ENCODE measurements around the gene DMPK. TPM values are rescaled to one million over a fixed set of nuclear protein-coding genes. Genes with fewer than 3 reads are reported as not detected.
"Not testable (repeated sequence)": the region's sequence is repeated elsewhere in the genome, so short reads cannot be mapped to it uniquely, and the experiment has no call there.

DMPK gene
- total RNA-seq, 2 experiments from 2014 or later, result 19.0 to 22.2 TPM

DNA sequence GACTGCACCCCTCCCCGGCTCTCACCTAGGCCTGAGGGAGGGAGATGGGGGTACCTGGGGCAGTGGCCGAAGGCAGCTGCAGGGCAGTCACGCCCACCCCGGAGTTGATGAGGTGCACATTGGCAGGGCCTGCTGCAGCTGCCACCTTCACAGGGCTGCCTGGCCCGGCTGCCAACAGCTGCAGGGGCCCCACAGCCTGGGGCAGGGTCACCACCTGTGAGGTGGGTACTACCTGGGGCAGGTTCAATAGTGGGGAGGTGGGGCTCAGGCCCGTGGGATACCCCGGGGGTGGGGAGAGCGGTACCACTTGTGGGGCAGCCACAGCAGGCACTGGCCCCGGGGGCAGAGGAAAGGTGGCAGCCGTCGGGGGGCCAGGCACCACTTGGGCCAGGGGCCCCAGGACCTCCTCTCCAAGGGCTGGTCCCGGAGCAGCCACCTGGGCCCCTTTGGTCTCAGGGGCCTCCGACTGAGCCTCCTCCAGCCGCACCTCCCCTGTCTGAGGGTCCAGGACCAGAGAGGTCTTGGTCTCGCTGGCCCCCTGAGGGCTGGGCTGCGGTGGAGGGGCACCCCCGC, 15.9 kb downstream of the DMPK start:
- CTCF ChIA-PET, result interaction anchor here (1.0 kb wide), 1 partner anchor 51 kb away, joined by 3 read pairs; no protein-coding TSS in a partner anchor
- POLR2A ChIA-PET, result no interaction called here

DNA sequence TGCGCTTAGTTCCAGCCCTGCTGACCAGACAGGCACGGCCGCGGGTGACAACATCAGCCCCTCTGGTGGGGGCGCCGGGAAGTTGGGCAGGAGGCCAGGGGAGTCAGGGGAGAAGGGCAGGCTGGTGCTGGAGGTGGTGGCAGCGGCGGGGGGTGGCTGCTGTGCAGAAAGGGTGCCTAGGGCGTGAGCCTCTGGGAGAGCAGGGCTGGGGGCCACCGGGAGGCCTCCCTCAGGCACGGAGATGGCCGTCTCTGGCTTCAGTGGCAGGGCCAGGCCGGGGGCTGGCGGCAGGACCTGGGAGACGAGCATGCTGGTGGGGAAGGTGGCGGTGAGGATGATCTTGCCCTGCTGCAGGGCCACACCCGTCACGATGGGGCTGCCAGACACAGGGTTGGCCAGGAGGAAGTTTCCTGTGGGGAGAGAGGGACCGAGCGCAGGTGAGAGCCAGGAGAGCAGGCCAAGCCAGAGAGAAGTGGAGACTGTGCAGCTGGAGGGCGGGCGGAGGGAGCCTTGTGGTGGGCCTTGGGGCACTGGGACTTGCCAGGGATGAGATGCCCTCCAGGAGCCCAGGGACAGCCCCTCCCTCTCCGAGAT, 16.5 kb downstream of the DMPK start:
- ChIA-PET POLR2A (no interaction called here), CTCF (no interaction called here)

DNA sequence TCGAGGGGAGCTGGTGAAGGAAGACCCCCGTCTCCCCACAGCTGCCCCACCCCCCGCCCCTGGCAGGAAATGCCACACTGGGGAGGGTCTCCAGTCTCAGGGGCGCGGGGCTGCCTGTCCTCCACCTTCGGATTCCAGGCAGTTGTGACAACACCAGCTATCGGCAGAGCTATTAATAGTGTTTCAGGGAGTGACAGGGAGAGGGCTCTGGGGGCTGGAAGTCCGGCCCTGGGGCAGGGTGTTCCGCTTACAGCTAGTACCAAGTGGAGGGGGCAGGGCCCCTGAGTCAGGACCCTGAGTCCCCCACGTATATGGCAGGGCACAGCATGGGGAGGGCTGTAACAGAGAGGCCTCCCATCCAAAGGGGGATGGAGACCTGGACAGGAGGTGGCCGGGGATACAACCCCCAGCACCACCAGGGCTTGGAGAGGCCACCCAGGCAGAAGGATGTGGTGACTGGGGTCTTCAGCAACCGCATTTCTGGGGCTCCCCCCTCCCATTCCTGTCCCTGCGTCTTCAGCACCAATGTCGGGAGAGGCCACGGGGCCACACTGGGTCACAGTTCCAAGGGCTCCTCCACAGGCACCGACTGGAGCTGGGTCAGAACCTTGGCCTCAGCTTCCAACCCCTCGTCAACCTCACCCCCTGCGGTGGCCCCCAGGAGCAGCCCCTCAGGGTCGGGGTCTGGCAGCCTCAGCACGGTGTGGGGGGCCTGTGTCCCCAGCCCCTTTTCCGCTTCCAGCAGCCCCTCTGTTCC, 17.2 kb downstream of the DMPK start:
- ChIA-PET CTCF (interaction anchor here (1.2 kb wide), 1 partner anchor 34 kb away, joined by 3 read pairs; no protein-coding TSS in a partner anchor), POLR2A (no interaction called here)

DNA sequence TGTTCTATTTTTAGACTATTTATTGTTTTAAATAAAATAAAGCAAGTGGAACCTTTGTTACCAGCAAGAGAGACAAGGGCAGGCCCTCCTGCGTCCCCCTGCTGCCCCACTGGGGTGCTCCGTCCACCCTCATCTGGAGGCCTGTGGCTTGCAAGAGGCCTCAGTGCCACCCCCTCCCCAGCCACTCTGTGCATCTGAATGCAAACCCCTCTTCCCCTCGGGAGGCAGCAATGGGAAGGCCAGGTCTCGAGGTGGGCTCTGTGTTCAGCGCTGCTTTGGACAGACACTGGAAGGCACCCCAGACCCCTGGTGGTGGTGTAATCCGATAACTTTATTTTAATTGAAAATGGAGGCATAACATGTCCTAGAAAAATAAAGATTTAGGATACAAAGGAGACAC, 17.8 kb downstream of the DMPK start:
- CTCF ChIA-PET, result interaction anchor here (1.2 kb wide), 1 partner anchor 35 kb away, joined by 3 read pairs; no protein-coding TSS in a partner anchor
- POLR2A ChIA-PET, result no interaction called here

DNA sequence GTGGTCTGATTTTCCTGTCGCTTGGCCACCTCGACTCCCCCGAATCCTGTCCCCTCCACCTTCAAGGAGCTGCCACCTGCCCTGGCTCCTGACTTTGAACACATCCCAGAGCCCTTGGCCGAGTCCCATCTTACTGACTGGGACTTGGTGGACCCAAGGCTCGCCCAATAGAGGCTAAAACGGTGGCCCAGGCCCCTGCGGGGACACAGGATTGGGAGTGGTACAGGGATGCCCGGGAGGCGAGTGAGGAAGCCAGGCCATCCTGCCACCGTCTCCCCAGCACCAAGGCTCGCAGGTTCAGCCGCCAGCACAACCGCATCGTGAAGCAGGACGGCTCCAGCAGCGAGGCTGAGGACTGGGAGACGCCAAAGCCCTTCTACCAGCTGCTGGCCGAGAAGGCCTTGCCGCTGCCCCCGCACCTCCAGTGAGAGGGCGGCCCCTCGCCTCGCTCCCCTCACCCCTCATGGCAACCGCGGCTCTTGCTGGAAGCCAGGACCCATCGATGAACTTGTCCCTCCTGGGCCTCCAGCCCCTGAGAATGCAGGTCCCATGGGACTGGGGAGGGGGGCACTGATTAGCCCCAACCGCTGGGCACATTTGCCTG, 18.5 kb downstream of the DMPK start:
- POLR2A ChIA-PET, result no interaction called here
- CTCF ChIA-PET, result interaction anchor here (1.2 kb wide), 1 partner anchor 35 kb away, joined by 3 read pairs; no protein-coding TSS in a partner anchor

DNA sequence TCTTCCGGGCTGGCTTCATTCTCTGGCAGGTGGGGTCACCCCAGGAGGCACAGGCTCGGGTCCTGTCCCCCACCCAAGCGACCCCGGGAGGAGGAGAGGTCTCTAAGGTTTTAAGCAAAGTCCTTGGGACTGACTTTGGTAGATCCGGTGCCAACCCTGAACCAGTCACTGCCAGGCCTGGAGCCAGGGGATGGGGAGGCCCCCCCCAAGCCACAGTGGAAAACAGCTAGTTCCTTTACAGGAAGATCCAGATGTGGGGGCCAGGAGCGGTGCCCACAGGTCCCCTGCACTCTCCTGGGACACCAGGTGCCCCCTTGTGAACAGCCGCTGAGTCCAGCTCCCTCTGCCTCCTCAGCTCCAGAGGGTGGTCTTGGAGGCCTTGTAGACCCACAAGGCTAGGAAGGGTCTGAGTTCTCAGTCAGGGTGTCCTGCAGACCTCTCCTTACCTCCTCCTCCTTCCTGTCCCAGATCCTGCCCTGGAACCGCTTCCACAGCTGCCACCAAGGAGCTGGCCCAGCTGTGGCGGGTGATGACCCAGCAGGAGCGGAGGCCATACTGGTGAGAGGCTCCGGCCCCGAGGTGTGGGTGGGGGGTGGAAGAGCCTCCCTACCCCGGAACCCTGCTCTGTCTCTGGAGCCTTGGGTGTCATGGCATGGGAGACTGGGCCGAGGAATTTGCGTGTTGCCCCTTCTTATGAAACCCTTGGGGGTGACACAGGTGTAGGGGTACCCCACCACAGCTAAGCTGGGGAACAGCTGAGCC, 19.2 kb downstream of the DMPK start:
- ChIA-PET CTCF (no interaction called here), POLR2A (no interaction called here)

DNA sequence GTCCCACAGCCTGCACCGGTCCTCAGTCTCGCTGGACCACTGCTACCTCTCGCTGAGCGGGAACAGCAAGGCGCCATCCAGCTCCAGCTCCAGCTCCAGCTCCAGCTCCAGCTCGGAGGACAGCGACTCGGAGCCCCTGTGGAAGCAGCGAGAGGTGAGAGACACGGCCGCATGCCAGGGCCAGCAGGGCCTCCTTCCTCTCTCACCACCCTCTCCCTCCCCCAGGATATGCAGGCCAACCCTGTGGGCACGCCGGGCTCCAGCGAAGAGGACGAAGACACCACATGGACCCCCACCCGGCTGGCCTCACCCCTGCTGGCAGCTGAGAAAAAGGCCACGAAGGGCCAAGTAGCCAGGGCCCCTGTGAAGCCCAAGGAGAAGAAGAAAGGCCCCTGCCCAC, 20.6 kb downstream of the DMPK start:
- ChIA-PET CTCF (no interaction called here), POLR2A (interaction anchor here (0.7 kb wide), 1 partner anchor 52 kb away, joined by 6 read pairs; no protein-coding TSS in a partner anchor)

DNA sequence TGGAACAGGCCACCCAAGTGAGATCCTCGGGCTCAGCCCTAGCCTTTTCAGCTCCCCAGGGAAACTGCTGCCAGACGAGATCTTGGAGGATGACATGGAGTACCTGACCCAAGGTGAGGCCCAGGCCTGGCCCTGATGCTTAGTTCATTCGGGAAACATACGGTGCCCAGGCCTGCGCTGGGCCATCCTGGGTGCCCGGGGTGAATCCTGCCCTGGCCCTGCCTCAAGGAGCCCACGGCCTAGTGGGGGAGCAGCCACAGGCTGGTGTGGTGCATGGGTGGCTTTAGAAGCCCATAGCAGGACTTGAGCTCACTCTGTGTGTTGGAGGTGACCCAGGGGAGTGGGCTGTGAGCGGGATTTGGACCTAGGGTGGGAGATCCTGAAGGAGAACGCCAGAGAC, 23.4 kb downstream of the DMPK start:
- CTCF ChIA-PET, result no interaction called here
- POLR2A ChIA-PET, result no interaction called here

DNA sequence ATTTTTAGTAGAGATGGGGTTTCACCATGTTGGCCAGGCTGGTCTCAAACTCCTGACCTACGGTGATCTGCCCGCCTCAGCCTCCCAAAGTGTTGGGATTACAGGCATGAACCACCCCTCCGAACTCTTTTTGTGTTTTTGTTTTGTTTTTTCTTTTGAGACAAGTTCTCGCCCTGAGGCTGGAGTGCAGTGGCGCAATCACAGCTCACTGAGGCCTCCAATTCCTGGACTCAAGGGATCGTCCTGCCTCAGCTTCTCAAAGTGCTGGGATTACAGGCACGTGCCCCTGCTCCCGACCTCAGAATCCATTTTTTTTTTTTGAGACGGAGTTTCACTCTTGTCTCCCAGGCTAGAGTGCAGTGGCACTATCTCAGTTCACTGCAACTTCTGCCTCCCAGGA, 24.6 kb downstream of the DMPK start:
- ChIA-PET POLR2A (no interaction called here), CTCF (interaction anchor here (1.1 kb wide), 1 partner anchor 12 kb away, joined by 3 read pairs; no protein-coding TSS in a partner anchor)

DNA sequence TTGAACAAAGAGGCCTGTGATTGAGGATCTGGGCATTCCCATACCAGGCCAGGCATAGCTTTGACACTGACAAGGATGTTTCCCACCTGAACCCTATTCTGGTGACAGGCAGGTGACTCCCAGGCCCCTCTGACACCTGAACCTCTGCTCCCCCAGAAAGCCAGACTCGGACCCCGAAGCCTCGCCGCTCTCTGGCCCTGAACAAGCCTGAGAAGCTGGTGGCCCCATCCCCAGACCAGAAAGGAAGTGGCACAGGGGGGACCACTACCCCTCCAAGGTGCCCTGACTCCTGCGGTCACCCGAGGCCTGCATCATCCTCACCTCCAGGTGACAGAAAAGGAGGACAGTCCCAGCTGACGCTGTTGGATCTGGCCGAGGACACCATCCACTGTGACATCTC, 28.0 kb downstream of the DMPK start:
- ChIA-PET CTCF (interaction anchor here (1.1 to 1.7 kb wide), 2 partner anchors 10 to 20 kb away, joined by 4 read pairs; no protein-coding TSS in a partner anchor), POLR2A (interaction anchor here (1.1 kb wide), 1 partner anchor 78 kb away, joined by 3 read pairs; no protein-coding TSS in a partner anchor)

DNA sequence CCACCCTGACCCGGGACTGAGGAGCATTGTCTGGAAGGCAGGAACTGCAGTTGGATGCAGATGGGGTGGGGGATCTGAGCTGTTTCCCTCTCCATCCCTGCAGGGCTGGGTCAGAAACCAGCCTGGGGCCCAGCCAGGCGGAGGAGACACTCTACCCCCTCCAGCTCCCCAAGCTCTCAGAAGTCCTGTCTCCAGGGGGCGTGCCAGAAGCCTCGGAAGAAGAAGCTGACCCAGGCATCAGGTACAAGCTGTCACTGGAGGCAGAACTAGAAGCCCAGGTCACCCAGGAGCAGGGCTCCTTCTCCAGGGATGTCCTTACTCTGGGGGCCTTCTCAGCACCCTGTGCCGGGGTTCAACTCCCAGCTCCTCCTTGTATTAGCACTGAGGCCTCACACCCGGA, 28.7 kb downstream of the DMPK start:
- CTCF ChIA-PET, result interaction anchor here (1.4 to 1.7 kb wide), 2 partner anchors 9 to 63 kb away, joined by 3 to 4 read pairs; no protein-coding TSS in a partner anchor
- POLR2A ChIA-PET, result interaction anchor here (1.1 kb wide), 1 partner anchor 79 kb away, joined by 3 read pairs; no protein-coding TSS in a partner anchor

DNA sequence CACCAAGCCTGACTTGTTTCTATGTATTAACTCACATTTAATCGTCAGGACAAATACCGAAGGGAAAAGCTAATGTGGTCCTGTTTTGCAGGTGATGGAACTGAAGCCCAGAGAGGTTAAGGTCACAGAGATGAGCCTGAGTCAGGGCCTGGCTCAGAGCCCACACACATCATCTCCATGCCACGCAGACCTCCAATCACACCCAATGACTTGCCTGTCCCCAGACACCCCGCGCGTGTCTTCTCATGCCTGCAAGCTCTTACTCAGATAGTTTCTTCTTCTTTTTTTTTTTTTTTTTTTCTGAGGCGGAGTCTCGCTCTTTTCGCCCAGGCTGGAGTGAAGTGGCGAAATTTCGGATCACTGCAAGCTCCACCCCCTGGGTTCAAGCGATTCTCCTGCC, 29.7 kb downstream of the DMPK start:
- CTCF ChIA-PET, result interaction anchor here (1.1 to 1.4 kb wide), 2 partner anchors 16 to 64 kb away, joined by 3 to 6 read pairs; partner anchors contain the start of gene SIX5
- POLR2A ChIA-PET, result interaction anchor here (0.6 kb wide), 2 partner anchors 23 to 685 kb away, joined by 4 read pairs; no protein-coding TSS in a partner anchor

DNA sequence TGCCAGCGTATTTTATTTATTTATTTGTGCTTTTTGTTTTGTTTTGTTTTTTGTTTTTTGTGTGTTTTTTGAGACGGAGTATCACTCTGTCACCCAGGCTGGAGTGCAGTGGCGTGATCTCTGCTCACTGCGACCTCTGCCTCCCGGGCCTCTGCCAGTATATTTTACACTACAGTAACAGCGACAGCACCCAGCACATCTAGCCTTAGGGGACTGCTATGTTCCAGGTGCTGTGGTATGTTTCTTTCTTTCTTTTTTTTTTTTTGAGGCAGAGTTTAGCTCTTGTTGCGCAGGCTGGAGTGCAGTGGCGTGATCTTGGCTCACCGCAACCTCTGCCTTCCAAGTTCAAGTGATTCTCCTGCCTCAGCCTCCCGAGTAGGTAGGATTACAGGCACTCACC, 30.8 kb downstream of the DMPK start:
- CTCF ChIA-PET, result not testable (repeated sequence)
- POLR2A ChIA-PET, result interaction anchor here (0.6 kb wide), 1 partner anchor 952 kb away, joined by 3 read pairs; no protein-coding TSS in a partner anchor

DNA sequence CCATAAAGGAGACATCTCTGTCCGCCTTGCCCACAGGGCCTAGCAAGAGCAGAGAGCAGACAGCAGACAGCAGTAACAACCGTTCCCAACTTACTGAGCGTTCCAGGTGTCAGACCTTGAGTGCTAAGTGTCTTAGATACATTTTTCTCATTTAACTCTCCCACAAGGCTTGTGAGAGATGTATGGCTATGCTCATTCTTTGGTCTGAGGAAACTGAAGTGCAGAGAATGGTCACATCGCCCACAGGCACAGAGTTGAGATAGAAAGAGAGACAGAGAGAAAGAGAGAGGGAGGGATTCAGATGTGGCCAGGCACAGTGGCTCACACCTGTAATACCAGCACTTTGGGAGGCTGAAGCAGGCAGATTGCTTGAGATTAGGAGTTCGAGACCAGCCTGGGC, 34.8 kb downstream of the DMPK start:
- ChIA-PET POLR2A (no interaction called here), CTCF (interaction anchor here (1.8 kb wide), 1 partner anchor 23 kb away, joined by 4 read pairs; no protein-coding TSS in a partner anchor)

DNA sequence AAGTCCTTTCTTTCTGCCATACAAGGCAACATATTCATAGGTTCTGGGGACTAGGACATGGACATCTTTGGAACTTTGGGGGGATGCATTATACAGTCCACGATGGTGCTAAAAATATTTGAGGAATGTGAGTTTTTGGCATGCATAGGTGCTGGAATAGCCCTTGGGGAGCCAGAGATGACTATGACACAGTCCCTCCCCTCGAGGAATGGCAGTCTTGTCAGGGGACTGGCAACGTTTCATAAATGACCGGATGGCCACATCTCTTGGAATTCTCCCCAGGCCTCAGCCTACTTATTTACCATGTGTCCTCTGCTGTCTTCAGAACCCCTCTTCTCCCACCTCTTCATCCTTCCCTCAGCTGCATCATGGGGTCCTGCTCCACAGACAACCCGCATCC, 35.4 kb downstream of the DMPK start:
- CTCF ChIA-PET, result no interaction called here

DNA sequence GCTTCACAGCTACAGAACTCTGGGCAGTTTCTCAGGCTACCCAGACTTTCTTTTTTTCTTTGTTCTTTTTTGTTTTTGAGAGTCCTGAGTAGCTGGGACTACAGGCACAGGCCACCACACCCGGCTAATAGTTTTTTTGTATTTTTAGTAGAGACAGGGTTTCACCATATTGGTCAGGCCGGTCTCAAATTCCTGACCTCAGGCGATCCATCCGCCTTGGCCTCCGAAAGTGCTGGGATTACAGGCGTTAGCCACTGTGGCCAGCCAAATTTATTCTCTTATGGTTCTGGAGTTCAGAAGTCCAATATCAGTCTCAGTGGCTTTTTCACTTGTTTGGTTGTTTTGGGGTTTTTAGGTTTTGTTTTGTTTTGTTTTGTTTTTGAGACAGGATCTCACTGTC, 36.7 kb downstream of the DMPK start:
- ChIA-PET POLR2A (no interaction called here), CTCF (interaction anchor here (1.3 to 1.6 kb wide), 2 partner anchors 9 to 310 kb away, joined by 3 to 4 read pairs; no protein-coding TSS in a partner anchor)

More for the DNA sequence above, 35.4 kb downstream of the DMPK start:
- POLR2A ChIA-PET, result no interaction called here

DNA sequence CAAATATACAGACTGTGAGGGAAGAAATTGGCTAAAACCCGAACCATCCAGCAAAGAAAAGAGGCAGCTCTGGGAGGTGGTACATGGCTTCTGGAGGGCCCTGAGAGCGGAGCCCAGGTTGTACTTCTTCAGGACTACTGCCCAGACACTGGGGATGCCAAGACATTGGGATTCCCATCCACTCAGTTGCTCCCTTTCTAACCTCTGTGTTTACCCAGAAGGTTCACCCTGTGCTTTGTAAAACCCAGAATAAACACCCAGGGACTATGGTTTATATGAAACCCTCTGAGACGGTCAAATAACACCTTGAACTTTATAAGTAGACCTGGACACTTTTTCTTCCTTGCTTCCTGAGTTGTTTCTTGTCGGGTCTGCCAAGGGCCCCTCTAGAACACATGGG, 39.3 kb downstream of the DMPK start:
- POLR2A ChIA-PET, result interaction anchor here (0.8 kb wide), 1 partner anchor 26 kb away, joined by 3 read pairs; the partner anchor contains the start of gene SIX5

DNA sequence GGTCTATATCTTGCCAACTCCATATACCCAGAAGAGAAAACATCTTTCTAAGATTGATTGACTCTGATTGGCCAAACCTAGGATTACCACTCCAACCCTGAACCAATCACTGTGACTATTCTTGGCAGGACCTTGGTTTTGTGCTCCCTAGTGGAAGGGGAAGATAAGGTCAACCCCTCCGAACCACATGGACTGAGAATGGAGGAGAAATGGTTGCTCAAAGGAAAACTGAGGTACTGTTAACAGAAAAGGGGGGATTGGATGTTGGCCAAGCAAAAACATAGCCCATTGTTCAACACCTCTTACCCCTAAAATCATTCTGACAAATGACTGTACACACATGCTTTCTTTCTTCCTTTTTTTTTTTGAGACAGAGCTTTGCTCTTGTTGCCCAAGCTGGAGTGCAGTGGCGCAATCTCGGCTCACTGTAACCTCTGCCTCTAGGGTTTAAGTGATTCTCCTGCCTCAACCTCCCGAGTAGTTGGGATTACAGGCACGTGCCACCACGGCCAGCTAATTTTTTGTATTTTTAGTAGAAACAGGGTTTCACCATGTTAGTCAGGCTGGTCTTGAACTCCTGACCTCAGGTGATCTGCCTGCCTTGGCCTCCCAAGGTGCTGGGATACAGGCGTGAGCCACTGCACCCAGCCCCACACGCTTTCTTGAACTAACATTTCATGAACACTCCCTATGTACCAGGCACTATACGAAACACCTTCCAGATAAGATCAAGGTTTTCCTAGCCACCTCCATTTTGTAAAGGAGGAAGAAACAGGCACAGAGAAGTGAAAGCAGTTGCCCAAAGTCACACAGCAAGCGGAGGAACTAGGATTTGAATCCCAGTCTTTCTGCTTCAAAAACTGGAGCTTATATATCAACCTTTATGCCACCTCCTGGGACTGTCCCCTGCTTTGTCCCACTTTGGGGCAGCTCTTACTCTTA, 42.5 kb downstream of the DMPK start:
- POLR2A ChIA-PET, result no interaction called here

More for the DNA sequence above, 39.3 kb downstream of the DMPK start:
- CTCF ChIA-PET, result no interaction called here

More for the DNA sequence above, 42.5 kb downstream of the DMPK start:
- CTCF ChIA-PET, result interaction anchor here (1.1 kb wide), 1 partner anchor 30 kb away, joined by 3 read pairs; no protein-coding TSS in a partner anchor

All from activated CD8-positive, alpha-beta memory T cell treated with anti-CD3 and anti-CD28 coated beads for 36 hours (primary cell).